Nephron progenitor cell (in vitro differentiated cells): ENCODE data around the gene PPM1G.

Experiments
- DNase-seq: peaks from one replicate; pipeline ENCODE4 v3.0.0; 2021
- H3K27ac Mint-ChIP-seq: 2 replicates; pipeline ENCODE4 v1.8.0; 2021; ENCODE audit warnings: mild to moderate bottlenecking, moderate library complexity, mixed read lengths
- H3K27me3 Mint-ChIP-seq: 2 replicates; pipeline ENCODE4 v1.8.0; 2021; ENCODE audit warnings: mild to moderate bottlenecking, low read depth, mixed read lengths; ENCODE audit not compliant: poor library complexity
- H3K36me3 Mint-ChIP-seq: 2 replicates; pipeline ENCODE4 v1.8.0; 2021; ENCODE audit warnings: low read depth, mixed read lengths
- H3K4me1 Mint-ChIP-seq: 2 replicates; pipeline ENCODE4 v1.8.0; 2021; ENCODE audit warnings: mixed read lengths
- H3K4me3 Mint-ChIP-seq: 2 replicates; pipeline ENCODE4 v1.8.0; 2021; ENCODE audit warnings: mild to moderate bottlenecking, moderate library complexity, mixed read lengths
- H3K9me3 Mint-ChIP-seq: 2 replicates; pipeline ENCODE4 v1.8.0; 2021; ENCODE audit warnings: mild to moderate bottlenecking, moderate library complexity, mixed read lengths
- TF ChIP-seq, protein P1 (sequence below): fragments of 200-600 bp; sonication (generic); IDR thresholded peaks from 2 replicates; pipeline ENCODE4 v1.5.0; 2021; ENCODE audit warnings: antibody characterized with exemption

The PPM1G gene

DNA sequence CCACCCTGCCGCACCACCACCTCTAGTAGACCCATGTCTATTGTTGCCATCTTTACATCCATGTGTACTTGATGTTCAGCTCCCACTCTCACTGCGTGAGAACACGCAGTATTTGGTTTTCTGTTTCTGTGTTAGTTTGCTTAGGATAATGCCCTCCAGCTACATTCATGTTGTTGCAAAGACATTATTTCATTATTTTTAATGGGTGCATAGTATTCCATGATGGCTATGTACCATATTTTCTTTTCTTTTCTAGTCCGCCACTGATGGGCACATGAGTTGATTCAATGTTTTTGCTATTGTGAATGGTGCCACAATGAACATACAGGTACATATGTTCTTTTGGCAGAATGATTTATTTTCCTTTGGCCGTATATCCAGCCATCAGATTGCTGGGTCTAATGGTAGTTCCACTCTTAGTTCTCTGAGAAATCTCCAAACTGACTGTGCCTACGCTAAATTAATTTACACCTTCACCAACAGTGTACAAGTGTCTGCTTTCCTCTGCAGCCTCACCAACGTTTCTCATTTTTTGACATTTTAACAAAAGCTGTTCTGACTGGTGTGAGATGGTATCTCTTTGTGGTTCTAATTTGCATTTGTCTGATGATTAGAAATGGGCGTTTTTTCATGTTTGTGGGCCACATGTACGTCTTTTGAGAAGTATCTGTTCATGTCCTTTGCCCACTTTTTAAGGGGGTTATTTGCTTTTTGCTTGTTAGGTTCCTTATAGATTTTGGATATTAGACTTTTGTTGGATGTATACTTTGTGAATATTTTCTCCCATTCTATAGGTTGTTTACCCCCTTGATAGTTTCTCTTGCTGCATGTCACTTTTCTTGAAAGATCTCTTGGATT is 18.3 kb downstream of the PPM1G start:
- no peaks in the 10 kb centered on the region for H3K4me1 Mint-ChIP-seq
- peak overlapping the region; percentile 31 for H3K27ac Mint-ChIP-seq
- H3K4me3 Mint-ChIP-seq = no peak overlapping the region
- peaks cover 8% of the 10 kb centered on the region for H3K27me3 Mint-ChIP-seq
- no peak for DNase-seq
- no peaks in the 10 kb centered on the region for H3K9me3 Mint-ChIP-seq
- TF ChIP-seq, protein P1, sequence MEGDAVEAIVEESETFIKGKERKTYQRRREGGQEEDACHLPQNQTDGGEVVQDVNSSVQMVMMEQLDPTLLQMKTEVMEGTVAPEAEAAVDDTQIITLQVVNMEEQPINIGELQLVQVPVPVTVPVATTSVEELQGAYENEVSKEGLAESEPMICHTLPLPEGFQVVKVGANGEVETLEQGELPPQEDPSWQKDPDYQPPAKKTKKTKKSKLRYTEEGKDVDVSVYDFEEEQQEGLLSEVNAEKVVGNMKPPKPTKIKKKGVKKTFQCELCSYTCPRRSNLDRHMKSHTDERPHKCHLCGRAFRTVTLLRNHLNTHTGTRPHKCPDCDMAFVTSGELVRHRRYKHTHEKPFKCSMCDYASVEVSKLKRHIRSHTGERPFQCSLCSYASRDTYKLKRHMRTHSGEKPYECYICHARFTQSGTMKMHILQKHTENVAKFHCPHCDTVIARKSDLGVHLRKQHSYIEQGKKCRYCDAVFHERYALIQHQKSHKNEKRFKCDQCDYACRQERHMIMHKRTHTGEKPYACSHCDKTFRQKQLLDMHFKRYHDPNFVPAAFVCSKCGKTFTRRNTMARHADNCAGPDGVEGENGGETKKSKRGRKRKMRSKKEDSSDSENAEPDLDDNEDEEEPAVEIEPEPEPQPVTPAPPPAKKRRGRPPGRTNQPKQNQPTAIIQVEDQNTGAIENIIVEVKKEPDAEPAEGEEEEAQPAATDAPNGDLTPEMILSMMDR = no peak
- peaks cover 53% of the 10 kb centered on the region for H3K36me3 Mint-ChIP-seq

DNA sequence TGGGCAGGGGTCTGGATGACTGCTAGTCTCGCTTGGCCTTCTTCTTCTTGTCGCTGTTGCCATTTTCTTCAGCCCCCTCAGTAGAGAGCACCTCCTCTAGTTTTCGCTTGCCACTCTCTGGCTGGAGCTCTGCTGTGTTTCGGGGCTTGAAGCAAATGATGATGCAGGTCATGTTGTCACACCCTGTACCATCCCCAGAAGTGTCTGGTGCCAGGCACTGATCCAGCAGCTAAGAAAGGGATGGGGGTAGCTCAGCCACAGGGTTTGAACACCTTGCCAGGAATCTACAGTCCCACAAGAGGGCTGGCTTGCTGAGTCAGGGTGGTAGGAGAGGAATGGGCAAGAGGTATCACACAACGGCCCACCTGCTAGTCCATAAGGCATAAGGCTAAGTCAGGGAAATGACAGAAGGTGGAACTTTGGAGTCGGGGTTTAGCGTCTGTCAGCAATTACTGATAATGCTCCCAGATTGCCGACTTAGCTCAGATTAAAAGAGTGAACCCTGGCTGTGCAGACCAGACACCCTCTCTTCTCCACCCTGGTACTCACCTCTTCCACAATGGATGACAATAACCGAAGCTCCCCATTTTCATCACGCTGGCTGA is 27.7 kb downstream of the PPM1G start:
- no peak for DNase-seq
- H3K27me3 Mint-ChIP-seq = peaks cover 9% of the 10 kb centered on the region
- peaks cover 39% of the 10 kb centered on the region for H3K4me1 Mint-ChIP-seq
- H3K36me3 Mint-ChIP-seq = peaks cover 52% of the 10 kb centered on the region
- H3K9me3 Mint-ChIP-seq = no peaks in the 10 kb centered on the region
- TF ChIP-seq, protein P1 = no peak
- peak overlapping the region; percentile 95 for H3K4me3 Mint-ChIP-seq
- peak overlapping the region; percentile 100 for H3K27ac Mint-ChIP-seq

DNA sequence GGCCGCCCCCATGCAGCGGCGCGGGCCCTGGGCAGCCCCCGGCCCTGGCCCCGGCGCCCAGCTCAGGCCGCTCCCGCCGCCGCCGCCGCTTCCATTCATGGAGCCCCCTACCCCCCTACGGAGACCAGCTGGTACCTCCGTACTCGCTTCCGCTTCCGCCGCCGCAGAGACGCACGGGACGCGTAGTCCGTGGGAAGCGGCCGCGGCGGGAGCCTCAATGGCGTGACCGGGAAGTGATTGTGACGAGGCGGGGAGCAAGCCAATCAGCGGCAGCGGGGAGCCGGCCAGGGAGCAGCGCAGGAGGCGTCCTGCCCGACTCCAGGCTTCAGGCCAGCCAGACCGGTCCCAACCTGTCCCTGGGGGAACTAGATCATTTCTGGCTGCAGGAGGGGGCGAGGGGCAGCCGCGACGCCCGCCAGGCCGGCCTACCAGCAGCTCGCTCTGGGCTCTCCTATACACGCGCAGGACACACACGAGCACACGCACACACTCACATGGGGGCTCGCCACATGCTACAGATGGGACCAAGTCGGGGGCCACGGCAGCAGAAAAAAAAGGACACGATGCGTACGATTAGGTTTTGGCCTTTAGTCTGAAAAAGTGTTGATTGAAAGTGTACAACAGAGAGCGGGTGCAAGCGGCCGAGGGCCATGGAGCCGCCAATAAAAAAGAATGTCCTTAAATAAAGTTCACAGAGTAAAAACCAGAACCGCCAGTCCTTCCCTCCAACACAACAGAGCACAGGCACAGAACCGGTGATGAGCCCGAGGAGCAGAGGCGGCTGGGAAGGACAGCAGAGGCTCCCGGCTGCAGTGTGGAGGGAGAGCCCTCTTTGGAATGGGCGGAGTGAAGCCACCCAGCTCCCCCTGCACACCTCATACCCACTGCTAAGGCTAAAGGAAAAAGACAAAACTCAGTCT is 28.5 kb downstream of the PPM1G start, which contains the start of gene ZNF513:
Gene ZNF513 (minus strand): TSS at position 109 of the 920 bp plus-strand sequence. CDS start 208 bp downstream, outside the sequence.
- Mint-ChIP-seq H3K4me3 (peak within 1 kb of the TSS; percentile 95), H3K4me1 (peaks cover 39% of the 10 kb centered on the region), H3K27me3 (peaks cover 9% of the 10 kb centered on the region), H3K36me3 (peaks cover 52% of the 10 kb centered on the region), H3K9me3 (no peaks in the 10 kb centered on the region), H3K27ac (peak within 1 kb of the TSS; percentile 100)
- TF ChIP-seq, protein P1 = no peak
- peak; percentile 92 for DNase-seq

DNA sequence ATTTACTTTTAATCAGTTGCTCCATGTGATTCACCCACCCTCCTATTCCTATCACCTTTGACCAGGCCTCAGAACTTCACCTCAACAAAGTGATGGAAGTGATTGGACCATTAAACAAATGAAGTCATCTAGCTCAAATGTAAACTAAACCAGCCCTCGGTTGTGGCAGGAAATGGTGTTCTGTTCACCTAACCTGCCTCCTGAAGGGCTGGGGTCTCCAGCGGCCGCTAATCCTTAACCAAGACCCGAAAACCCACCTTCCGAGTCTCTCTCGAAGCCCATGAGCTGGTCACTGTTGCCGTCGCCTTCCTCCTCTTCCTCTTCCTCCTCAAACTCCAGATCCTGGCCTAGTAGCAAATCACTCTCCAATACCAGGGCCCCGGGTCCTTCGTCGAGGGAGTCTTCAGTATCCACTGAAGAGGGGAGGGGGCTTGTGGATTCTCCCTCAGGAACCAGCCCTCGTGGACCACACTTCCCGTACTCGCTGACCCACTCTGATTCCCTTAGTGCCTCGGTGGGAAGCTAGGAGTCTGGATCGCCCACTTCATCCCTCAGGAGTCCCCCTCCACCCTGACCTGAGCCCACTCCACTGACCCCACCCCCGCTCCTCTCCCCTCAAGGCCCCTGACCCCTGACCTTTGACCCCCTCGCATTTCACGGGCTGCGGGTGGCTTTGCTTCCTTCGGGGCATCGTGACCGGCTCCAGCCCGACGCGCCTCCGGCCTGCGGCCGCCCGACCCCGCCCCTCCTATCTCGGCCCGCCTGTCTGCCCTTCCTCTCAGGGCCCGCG is 29.4 kb downstream of the PPM1G start:
- peak; percentile 79 for DNase-seq
- H3K4me3 Mint-ChIP-seq = peak overlapping the region; percentile 95
- no peaks in the 10 kb centered on the region for H3K9me3 Mint-ChIP-seq
- H3K27ac Mint-ChIP-seq = peak overlapping the region; percentile 96
- H3K36me3 Mint-ChIP-seq = peaks cover 49% of the 10 kb centered on the region
- TF ChIP-seq, protein P1 = no peak
- H3K4me1 Mint-ChIP-seq = peaks cover 39% of the 10 kb centered on the region
- H3K27me3 Mint-ChIP-seq = peaks cover 4% of the 10 kb centered on the region

DNA sequence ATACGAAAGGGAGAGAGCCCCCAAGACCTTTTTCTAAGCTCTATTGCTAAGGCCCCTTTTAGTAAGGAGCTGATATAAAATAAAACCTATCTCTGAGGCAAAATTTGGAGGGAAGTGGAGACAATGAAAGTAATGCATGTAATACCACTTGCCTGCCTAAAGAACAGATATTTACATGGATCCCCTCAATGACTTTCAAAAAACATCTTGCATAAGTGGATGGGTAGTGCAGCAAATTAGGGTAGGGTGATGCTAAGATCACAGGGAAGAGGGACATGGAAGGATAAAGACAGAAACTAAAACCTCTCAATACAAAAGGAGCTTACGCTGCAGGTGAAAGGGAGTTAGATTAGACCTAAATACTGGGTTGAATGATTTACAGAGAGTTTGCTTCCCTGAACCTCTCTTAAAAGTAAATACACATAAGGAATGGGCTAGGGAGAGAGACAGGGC is 30.0 kb downstream of the PPM1G start:
- Mint-ChIP-seq H3K4me3 (peak overlapping the region; percentile 95), H3K27me3 (peaks cover 4% of the 10 kb centered on the region), H3K27ac (peak overlapping the region; percentile 96), H3K4me1 (peaks cover 39% of the 10 kb centered on the region), H3K9me3 (no peaks in the 10 kb centered on the region), H3K36me3 (peaks cover 52% of the 10 kb centered on the region)
- TF ChIP-seq, protein P1 = no peak
- DNase-seq = no peak
